Effector memory CD4-positive, alpha-beta T cell (primary cell): ENCODE measurements around the gene NFAT5.
A peak's percentile ranks its signal among the peaks of the same experiment; 100 is the strongest.
"Not testable (repeated sequence)": the region's sequence is repeated elsewhere in the genome, so short reads cannot be mapped to it uniquely, and the experiment has no call there.

Experiments
- DNase-seq, 3 donors: peaks; one replicate each; pipeline ENCODE4 v3.0.0-alpha.2; 2020
- H3K27ac ChIP-seq: 2 replicates; pipeline ENCODE4 v1.7.0; 2013; ENCODE audit warnings: mild to moderate bottlenecking, low read length, moderate library complexity; ENCODE audit not compliant: insufficient read depth, poor library complexity, severe bottlenecking
- H3K27me3 ChIP-seq: replicated peaks from 2 replicates; pipeline ENCODE4 v1.7.0; 2013; ENCODE audit warnings: mild to moderate bottlenecking, low read length; ENCODE audit not compliant: insufficient read depth, control insufficient read depth, poor library complexity, severe bottlenecking
- H3K36me3 ChIP-seq: 2 replicates; pipeline ENCODE4 v1.7.0; 2013; ENCODE audit warnings: mild to moderate bottlenecking, low read length, moderate library complexity; ENCODE audit not compliant: control insufficient read depth, insufficient read depth
- H3K4me1 ChIP-seq: 2 replicates; pipeline ENCODE4 v1.7.0; 2013; ENCODE audit warnings: low read length, mild to moderate bottlenecking; ENCODE audit not compliant: control insufficient read depth, insufficient read depth, poor library complexity, severe bottlenecking
- H3K4me3 ChIP-seq: 2 replicates; pipeline ENCODE4 v1.7.0; 2013; ENCODE audit warnings: low read length, low read depth, mild to moderate bottlenecking; ENCODE audit not compliant: insufficient read depth, poor library complexity, severe bottlenecking
- H3K9me3 ChIP-seq: 2 replicates; pipeline ENCODE4 v1.7.0; 2013; ENCODE audit warnings: mild to moderate bottlenecking, low read length, moderate library complexity; ENCODE audit not compliant: control insufficient read depth

Gene NFAT5

DNA sequence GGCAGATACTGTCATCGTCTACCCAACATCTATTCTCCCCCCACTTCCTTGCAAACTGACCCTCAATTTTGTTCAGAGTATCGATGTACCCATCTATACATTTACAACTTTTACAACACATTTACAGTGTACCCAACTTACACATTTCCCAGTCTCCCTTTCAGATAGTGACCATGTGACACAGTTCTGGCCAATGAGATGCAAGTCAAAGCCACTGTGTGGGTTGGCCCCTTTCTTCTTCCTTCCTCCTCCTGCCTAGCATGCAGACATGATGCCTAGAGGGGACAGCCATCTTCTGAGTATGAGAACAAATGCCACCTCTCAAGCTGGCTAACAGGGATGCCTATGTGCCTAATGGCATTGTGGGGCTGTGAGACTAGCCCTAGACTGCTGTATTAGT lies 11.3 kb upstream of the NFAT5 start:
- Histone ChIP-seq H3K4me3 (no peak overlapping the region), H3K36me3 (no peaks in the 10 kb centered on the region), H3K27me3 (no peaks in the 10 kb centered on the region), H3K9me3 (no peaks in the 10 kb centered on the region), H3K27ac (no peak overlapping the region), H3K4me1 (no peaks in the 10 kb centered on the region)
- no peak for DNase-seq

GRCh38 chr16:69555437-69555836 lies 10.3 kb upstream of the NFAT5 start:
- no peaks in the 10 kb centered on the region for H3K9me3 ChIP-seq
- H3K27ac ChIP-seq = no peak overlapping the region
- H3K27me3 ChIP-seq = no peaks in the 10 kb centered on the region
- H3K4me1 ChIP-seq = no peaks in the 10 kb centered on the region
- no peak overlapping the region for H3K4me3 ChIP-seq
- H3K36me3 ChIP-seq = no peaks in the 10 kb centered on the region
- DNase-seq = no peak

DNA sequence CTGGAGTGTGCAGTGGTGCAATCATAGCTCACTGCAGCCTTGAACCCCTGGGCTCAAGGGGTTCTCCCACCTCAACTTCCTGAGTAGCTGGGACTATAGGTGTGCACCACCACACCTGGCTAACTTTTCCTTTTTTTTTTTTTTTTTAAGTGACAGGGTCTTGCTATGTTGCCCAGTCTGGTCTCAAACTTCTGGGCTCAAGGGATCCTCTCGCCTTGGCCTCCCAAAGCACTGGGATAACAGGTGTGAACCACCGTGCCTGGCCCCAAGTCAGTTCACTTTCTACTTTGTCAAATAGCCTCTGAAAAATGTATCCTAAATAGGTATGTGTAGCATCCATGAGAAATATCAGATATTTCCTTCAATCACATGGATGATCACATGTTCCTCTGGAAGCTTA lies 9.9 kb upstream of the NFAT5 start:
- H3K4me3 ChIP-seq = no peak overlapping the region
- no peaks in the 10 kb centered on the region for H3K27me3 ChIP-seq
- no peaks in the 10 kb centered on the region for H3K4me1 ChIP-seq
- no peak overlapping the region for H3K27ac ChIP-seq
- H3K9me3 ChIP-seq = no peaks in the 10 kb centered on the region
- DNase-seq = no peak
- H3K36me3 ChIP-seq = no peaks in the 10 kb centered on the region

DNA sequence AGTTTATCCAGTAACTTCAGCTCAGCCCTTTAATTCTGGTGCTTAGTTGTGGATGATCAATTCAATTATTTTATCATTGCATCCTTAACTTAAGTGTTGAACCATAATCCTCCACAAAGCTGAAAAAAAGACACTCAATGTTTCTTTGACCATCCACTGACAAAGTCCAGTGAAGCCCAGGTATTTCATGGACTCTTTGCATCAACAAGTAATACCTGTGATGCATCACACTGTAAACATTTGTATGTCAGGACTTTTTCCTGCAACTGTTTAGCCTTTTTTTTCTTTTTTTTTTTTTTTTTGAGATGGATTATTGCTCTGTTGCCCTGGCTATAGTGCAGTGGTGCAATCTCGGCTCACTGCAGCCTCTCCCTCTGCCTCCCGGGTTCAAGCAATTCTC lies 6.6 kb upstream of the NFAT5 start:
- Histone ChIP-seq H3K4me1 (peaks cover 9% of the 10 kb centered on the region), H3K27me3 (no peaks in the 10 kb centered on the region), H3K4me3 (no peak overlapping the region), H3K36me3 (no peaks in the 10 kb centered on the region), H3K9me3 (no peaks in the 10 kb centered on the region), H3K27ac (no peak overlapping the region)
- no peak for DNase-seq

DNA sequence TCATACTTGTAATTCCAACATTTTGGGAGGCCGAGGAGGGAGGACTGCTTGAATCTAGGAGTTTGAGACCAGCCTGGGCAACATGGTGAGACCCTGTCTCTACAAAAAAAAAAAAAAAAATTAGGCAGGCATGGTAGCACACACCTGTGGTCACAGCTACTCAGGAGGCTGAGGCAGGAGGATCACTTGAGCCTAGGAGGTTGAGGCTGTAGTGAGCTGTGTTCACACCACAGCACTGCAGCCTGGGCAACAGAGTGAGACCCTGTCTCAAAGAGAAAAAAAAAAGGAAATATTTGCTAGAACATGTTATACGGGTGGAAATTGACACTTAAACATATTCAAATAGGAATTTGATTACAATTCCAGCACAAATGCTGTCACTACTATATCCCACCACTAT lies 4.4 kb upstream of the NFAT5 start:
- not testable (repeated sequence) for H3K27ac ChIP-seq, H3K9me3 ChIP-seq, DNase-seq, H3K36me3 ChIP-seq, H3K27me3 ChIP-seq, H3K4me3 ChIP-seq
- H3K4me1 ChIP-seq = peaks cover 13% of the 10 kb centered on the region

DNA sequence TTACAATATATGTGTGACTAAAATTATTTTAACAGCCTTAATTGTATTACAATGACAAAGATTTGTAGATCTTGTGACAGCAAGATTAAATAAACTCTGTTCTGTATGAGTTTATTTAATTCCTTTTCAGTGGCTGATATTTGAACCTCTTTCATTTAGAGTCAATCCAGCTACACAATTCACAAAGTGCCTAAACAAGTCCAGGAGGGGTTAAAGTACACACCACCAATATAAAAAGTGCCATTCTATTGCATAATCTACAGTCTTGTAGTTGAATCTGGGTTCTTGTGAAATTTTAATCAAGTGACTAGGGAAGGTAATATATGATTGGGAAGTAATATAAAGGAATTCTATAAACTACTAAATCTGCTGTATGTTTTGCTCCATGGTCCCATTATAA lies 3.9 kb upstream of the NFAT5 start:
- Histone ChIP-seq H3K36me3 (no peaks in the 10 kb centered on the region), H3K4me3 (no peak overlapping the region), H3K9me3 (no peaks in the 10 kb centered on the region), H3K4me1 (peaks cover 14% of the 10 kb centered on the region), H3K27me3 (no peaks in the 10 kb centered on the region), H3K27ac (no peak overlapping the region)
- DNase-seq = no peak

- no peaks in the 10 kb centered on the region for H3K9me3 ChIP-seq
- H3K36me3 ChIP-seq = no peaks in the 10 kb centered on the region
- H3K4me1 ChIP-seq = peaks cover 23% of the 10 kb centered on the region
- no peak overlapping the region for H3K27ac ChIP-seq
- DNase-seq = no peak
- H3K27me3 ChIP-seq = no peaks in the 10 kb centered on the region
- H3K4me3 ChIP-seq = no peak overlapping the region
Observed at GRCh38 chr16:69562813-69563212, 3.0 kb upstream of the NFAT5 start.

- Histone ChIP-seq H3K4me3 (peak overlapping the region; percentile 71), H3K4me1 (peaks cover 25% of the 10 kb centered on the region), H3K27me3 (no peaks in the 10 kb centered on the region), H3K9me3 (no peaks in the 10 kb centered on the region), H3K27ac (peak overlapping the region; percentile 96), H3K36me3 (no peaks in the 10 kb centered on the region)
- DNase-seq = peak in 2 of 3 donors; percentile 38 to 49
Observed at GRCh38 chr16:69563605-69564580, 1.9 kb upstream of the NFAT5 start.

DNA sequence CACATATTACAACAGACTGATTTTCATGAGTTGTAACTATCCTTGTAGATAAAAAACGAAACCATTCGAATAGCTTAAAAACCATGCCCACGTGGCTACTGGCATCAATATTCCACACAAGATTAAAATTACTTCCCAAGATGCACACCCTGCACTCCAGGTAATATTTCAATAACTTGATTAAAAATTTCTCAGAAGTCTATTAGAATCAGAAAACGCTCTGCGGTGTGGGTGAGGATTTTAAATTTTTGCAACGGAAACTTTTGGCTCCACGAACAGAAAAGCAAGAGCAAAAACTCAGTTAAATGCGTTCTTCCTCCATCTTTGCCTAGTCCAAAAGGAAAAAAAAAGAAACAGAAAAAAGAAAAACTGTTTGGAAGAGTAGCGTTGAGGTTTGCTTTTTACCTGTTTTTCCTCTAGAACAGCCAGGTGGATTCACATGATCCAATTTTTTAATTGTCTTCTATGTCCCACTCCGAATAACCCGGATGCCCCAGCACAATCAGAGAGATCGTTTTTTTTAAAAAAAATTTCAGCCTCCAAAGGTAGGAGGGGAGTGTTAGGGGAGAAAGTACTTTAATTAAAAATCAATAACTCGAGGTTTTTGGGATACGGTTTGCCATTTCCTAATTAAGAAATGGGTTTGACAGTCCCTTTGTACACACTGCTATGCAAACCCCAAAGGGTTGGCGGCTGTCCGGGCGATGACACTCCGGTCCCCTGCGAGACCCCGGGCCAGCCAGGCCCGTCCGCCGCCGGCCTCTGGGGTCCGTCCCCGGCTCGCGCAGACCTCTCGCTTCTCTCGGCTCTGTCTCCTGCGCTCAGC lies 708 bp upstream of the NFAT5 start:
- Histone ChIP-seq H3K27ac (peak overlapping the region; percentile 96), H3K36me3 (no peaks in the 10 kb centered on the region), H3K4me1 (peaks cover 25% of the 10 kb centered on the region), H3K27me3 (no peaks in the 10 kb centered on the region), H3K9me3 (no peaks in the 10 kb centered on the region), H3K4me3 (peak overlapping the region; percentile 71)
- DNase-seq = no peak
